Peyer's patch (tissue), 4 donors: Measurements from ENCODE around the gene HS3ST1.

ENCODE experiments used
- POLR2A ChIP-seq, 2 donors: fragments of 450-650 bp; IDR thresholded peaks; one replicate each; pipeline ENCODE4 v1.5.1; 2017; ENCODE audit warnings: antibody characterized with exemption in 2 of 2, mild to moderate bottlenecking in 2 of 2, moderate library complexity in 2 of 2
- TF ChIP-seq, protein P1 (sequence below), 6 experiments: fragments of 450-650 bp in 4 of 6; fragments of 200-600 bp in 2 of 6; sonication (generic) in 1 of 6; IDR thresholded peaks; one replicate each; pipeline ENCODE4 v1.5.1; 2017 to 2019; ENCODE audit warnings: antibody characterized with exemption in 6 of 6, mild to moderate bottlenecking in 3 of 6, moderate library complexity in 1 of 6

DNA sequence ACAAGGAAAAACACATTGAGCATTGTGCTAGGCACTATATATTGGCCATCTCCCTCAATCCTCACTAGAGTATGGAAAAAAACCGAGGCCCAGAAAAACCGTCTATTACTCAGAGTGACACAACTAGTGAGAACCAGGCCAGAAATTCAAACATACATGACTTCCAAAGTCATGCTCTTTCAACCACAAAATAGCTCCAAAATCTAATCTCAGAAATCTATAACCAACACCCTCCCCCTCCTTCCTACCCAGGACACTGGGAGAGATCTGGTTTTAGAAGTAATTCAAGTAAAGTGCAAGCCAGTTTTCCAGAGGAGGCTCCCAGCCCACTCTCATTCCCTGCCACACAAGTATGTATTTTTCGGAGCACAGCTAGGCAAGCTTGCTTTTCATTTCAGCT is 7.6 kb downstream of the HS3ST1 start:
- TF ChIP-seq, protein P1, sequence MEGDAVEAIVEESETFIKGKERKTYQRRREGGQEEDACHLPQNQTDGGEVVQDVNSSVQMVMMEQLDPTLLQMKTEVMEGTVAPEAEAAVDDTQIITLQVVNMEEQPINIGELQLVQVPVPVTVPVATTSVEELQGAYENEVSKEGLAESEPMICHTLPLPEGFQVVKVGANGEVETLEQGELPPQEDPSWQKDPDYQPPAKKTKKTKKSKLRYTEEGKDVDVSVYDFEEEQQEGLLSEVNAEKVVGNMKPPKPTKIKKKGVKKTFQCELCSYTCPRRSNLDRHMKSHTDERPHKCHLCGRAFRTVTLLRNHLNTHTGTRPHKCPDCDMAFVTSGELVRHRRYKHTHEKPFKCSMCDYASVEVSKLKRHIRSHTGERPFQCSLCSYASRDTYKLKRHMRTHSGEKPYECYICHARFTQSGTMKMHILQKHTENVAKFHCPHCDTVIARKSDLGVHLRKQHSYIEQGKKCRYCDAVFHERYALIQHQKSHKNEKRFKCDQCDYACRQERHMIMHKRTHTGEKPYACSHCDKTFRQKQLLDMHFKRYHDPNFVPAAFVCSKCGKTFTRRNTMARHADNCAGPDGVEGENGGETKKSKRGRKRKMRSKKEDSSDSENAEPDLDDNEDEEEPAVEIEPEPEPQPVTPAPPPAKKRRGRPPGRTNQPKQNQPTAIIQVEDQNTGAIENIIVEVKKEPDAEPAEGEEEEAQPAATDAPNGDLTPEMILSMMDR (IDR thresholded peaks at IDR 0.05) = no peak
- TF ChIP-seq POLR2A (IDR thresholded peaks at IDR 0.05) = no peak
